Measurements from ENCODE around the gene PACRG.

Gene PACRG

DNA sequence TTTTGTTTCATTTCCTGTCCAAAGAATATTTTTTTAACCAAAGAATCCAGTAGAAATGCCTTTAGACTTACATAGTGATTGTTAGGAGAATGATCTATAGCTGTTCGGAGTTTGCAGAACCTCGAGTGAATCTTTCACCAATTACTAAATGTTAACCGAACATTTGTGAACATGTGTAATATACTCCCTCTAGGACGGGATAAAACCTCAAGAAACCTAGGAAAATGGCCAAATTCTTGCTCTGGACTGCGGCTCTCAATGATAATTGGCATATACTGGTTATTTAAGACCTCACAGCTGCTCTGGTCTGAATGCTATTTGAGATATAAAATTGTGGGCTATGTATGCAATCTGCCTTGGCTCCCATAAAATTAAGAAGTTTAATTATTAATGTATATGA, 137.1 kb downstream of the PACRG start:
- DNase-seq (ENCODE audit: low read depth in 3 of 3), result no peak

DNA sequence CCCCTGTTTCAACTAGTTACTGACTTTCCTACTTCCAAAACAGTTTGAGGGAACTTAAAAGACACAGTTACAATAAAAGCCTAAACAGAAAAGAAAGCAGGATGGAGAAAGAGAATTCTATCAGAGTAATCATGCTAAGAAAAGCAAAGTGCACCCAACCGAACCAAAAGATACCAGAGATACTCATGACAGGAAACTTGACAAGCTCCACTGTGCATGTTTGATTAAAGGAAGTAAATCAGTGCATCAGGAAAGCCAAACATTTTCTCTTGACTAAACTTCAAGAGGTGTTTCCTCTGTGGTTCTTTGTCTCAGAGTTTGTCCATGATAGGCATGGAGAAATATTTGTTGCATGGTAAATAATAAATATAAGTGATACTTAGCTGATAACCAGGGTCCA, 138.9 kb downstream of the PACRG start:
- no peak for DNase-seq (ENCODE audit: low read depth in 3 of 3)

DNA sequence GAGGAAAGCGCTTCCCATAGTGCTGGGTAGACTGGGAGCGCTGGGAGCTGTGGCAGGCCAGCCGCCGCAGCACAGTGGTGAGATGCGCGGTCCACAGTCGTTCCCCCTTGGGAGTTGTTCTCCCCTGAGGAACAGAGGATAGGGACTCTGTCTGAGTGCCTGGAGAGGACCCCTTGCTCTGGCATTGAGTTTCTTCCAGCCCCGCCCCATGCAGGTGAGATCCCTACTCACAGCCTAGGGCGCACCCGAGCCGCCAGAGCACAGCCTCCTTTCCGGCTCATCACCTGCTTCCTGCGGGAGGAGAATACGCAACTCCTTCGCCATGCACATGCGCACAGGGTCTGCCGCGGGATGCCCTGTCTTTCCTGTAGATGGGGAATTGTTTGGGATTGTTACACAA, 140.6 kb downstream of the PACRG start:
- no peak for DNase-seq (ENCODE audit: low read depth in 3 of 3)

DNA sequence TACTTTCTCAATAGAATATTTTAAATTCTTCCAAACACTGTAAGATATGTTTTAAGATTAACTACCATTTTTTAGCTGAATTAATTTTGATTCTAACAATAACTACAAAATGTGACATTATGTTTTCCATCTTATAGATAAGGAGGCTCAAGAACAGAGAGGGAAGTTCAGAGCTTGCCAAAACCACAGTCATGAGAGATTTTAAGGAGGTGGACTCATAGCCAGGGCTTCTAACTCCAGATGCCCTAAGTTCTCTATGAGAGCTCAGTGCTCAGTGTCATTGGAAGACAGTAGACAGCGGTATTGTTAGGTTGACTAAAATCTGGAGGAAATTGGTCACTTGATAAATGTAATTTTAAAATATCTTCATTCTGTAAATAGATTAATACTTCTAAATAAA, 144.2 kb downstream of the PACRG start:
- no peak for DNase-seq (ENCODE audit: low read depth in 3 of 3)

DNA sequence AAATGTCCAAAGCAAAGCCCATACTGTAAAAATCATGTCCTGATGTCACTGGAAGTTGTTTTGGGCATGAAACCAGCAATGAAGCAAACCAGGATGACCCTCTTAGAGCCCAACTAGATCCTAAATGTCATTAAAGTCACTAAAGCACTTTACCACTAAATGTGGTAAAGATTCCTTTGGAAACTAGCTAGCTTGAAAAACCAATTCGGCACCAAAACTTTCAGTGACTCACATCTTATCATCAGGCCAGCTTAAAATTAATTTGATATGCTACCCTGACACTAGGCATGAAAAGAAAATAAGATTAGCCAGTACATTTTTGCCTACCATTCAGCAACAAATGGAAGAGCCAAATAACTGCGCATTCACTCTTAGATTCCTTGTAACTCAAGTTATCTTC, 145.8 kb downstream of the PACRG start:
- no peak for DNase-seq (ENCODE audit: low read depth in 3 of 3)

DNA sequence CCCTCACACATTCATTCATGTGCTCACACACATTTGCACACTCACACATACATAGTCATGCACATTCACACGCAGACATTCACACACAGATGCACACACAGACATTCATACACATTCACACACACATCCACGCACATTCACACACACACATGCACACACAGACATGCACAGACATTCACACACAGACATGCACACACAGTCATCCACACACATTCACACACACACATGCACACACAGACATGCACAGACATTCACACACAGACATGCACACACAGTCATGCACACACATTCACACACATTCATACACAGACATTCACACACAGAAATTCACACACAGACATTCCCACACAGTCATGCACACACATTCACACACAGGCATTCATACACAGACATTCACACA, 147.3 kb downstream of the PACRG start:
- DNase-seq (ENCODE audit: low read depth in 3 of 3), result no peak

DNA sequence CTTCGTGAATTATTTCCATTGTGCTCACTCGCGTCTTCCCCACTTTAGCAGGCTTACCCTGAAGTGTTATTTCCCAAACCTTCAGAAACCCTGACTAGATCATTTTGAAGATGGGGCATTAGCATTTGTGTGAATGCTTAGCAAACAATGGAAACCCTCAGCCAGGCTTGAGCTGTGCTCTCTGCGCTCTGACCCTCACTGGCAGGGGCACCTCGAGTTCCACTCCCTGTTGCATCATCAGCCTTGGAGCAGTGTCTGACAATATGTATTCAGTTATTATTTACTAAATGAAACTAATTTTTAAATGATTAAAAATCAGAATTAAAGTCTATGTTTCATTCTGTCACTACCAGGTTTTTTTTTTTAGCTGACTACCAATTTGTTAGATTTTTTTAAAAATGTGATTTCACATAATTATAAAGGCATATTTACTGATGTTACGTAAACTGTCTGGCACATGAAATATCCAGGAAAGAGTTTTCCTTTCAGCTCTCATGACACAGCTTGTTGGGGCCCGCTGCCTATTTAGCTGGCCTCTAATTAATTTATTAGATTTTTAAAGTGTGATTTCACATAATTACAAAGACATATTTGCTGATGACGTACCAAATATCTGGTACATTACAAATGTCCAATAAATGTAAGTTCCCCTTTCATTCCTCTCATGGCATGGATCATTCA, 155.2 kb downstream of the PACRG start:
- DNase-seq (ENCODE audit: low read depth in 3 of 3), result no peak

DNA sequence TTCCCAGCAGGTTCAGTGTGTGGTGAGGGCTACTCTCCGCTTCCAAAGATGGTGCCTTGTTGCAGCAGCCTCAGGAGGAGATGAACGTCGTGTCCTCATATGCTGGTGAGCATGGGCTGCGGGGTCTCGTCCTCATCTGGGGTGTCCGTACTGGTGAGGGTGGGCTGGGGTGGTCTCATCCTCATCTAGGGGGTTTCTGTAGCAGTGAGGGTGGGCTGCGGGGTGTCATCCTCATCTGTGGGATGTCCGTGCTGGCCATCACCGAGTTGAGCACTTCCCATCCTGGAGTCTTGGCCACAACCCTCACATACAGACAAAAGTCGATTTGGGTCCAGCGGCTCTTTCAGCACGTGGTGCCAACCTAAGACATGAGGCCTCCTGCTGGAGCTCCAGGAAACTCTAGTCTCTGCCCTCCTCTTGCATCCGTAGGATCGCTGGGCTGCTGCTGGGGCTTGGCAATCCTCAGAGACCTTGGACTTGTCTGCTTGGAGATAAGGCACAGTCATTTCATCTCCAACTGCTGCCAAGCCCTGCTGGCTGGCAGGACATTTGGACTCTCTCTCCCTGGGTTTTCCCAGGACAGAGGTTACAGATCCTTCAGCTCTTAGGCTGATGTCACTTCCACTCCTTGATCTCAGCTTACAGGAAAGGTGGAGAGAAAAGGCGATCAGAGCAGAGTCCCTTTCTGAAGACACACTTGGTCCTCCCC, 160.4 kb downstream of the PACRG start:
- DNase-seq (ENCODE audit: low read depth in 3 of 3), result no peak

DNA sequence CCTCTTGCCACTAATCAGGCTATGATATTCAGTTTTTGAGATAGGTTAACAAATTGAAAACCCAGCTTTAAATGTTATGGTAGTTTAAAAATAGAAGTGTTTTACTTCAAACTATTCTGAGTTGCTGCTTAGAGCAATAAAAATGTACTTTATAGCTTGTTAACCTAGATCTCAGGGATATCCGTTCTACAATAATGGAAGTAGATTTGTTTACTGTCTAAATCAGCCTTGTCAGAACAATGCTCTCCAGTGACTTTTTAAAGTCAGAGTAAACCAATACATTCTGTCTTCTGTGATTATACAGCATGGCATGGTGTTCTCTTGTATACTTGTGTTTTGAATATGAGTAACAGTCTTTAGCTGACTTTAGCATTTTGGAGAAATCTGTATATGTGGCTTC, 161.5 kb downstream of the PACRG start:
- DNase-seq (ENCODE audit: low read depth in 3 of 3), result no peak

DNA sequence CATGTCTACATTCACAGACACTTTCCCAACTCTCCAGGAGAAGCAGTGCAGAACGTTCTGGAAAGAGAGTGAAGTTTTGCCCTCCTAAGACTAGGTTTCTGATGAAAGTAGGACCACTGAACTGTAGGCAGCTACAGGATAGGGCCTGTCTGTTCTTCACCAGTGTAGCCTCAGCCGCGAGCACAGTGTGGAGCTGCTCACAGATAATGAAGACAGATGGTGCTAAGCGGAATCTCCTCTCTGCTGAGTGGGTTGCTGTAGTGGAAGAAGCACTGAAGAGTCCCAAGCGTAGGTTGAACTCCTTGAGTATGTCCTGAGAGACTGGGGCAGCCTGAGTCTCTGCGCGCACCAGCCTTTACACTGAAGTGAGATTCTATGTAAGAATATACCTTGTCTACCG, 170.2 kb downstream of the PACRG start:
- no peak for DNase-seq (ENCODE audit: low read depth in 3 of 3)

DNA sequence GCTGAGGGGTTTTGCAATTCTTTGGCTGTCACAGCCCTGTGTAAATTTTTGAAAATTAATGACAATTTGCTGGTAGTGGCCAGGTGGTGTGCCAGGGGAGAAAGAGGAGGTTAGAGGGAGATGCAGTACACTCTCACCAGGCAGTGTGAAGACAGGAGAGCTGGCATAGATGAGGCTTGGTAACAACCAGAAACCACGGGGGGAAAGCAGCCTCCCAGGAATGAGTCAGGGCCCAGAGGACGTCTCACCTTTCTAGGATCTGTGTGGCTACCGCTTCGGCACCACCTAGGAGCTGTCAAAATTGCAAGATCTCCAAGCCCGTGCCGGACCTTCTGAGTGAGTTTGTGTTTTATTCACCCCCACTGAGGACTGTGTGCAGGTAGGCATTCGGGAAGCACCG, 171.4 kb downstream of the PACRG start:
- DNase-seq (ENCODE audit: low read depth in 3 of 3), result no peak

DNA sequence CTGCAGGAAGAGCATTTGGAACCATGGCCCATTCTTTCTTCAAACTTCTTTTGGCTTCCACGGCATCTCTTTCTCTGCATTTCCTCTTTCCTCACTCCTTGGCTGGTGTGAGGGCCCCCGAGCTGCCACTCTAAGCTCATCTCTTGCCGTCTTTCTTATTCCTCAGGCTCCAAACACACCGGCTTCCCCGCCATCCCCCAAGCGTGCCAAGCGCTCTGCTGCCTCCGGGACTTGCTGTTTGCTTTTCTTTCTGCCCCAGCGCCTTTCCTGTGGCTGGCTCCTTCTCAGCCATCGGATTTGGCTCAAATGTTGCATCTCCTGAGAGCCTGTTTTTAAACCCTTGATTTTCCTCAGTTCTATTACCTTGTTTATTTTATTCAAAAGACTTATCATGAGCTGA, 172.7 kb downstream of the PACRG start:
- DNase-seq (ENCODE audit: low read depth in 3 of 3), result no peak

DNA sequence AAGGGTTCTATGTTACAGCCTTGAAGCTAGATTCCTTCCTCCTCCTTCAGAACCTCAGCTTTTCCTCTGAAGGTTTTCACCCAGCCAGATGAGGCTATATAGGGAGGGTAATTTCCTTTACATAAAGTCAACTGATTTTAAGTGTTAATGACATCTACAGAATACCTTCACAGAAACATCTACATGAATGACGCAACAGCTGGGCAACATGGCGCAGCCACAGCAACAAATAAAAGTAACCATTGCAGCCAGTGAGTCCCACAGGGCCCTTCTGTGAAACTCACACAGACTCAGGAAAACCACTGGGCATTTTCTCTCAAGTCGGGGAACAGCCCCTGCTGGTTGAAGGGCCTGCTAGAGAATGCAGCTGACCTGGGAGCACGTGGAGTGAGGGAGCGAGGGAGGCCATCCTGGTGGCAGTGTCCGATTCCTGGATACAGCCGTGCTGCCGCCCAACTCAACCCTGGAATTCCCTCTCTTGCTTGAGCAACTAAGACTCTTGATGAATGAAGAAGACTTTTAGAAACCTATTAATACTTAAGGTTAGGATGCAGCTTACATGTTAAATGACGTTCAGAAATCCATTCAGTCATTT, 176.4 kb downstream of the PACRG start:
- no peak for DNase-seq (ENCODE audit: low read depth in 3 of 3)

DNA sequence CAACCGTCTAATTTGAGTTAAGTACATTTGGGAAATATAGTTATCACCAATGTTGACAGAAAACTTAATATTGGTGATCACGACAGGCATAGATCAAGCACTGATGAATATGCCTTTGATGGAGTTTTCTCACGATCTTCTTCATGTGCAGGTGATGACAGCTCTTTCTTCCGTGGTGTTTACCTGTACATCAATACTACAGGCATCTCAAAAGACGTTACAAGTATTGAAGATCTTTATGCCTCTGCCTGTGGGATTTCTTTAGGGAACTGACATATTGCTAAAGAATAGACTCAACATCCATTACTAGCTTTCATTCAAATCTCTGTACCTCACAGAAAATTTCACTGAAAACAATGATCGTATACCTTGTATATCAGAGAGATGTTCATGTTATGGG, 178.7 kb downstream of the PACRG start:
- no peak for DNase-seq (ENCODE audit: low read depth in 3 of 3)

DNA sequence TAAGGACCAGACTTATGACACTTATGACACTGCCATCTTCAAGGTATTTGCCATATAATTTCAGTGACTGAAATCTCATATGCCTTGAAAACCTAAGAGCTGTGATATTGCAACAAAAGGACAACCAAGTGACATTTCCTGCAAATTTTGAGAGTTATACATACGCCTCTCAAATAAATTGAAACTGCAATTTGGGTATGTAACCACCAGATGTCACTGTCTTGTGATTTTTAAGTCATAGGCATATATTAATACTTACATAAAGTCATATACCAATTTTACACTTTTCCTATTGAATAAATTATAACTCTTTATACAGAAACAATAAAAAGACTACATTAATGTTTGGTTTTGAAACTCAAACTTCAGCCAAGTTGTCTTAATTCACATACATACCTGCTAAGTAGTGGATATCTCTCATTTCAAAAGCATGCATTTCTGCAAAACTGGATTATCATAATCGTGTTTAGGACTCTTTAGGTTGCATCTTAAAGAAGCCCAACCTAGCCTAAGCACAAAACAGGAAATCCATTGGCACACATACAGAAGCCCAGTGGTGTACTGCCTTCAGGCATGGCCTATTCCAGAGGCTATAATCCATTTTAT, 180.2 kb downstream of the PACRG start:
- DNase-seq (ENCODE audit: low read depth in 3 of 3), result no peak

DNA sequence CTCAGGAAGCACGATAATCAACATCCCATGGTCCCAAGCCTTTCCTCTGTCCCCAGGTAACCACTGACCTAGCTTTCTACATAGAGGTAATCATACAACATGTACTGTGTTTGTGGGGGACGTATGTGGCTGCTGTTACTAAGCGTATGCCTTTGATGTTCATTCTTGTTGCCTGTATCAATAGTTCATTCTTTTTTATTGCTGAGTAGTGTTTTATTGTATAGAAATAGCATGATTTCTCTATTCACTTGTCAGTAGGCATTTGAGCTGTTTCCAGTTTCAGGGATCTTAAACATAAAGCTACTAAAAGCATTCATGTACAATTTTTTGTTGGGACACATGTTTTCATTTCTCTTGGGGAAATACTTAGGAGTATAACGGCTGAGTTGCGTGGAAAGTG, 185.4 kb downstream of the PACRG start:
- DNase-seq (ENCODE audit: low read depth in 3 of 3), result no peak

DNA sequence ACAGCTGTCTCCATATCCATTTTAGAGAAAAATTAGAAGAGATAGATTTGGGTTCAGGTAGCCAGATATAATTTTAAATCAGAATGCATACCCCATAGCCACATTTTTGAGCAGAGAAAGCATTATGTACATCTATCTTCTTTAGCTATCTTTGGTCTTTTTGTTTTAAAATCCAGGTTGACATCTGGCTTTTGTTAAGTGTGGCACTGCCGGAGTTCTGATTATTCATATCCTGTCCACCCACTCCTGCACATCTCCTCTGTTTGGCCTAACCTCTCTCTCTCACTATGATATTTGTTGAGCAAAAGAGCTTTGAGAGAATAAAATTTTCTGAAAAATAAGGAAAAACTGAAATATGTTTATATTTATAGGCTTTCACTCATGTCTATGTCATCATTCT, 189.7 kb downstream of the PACRG start:
- no peak for DNase-seq (ENCODE audit: low read depth in 3 of 3)

DNA sequence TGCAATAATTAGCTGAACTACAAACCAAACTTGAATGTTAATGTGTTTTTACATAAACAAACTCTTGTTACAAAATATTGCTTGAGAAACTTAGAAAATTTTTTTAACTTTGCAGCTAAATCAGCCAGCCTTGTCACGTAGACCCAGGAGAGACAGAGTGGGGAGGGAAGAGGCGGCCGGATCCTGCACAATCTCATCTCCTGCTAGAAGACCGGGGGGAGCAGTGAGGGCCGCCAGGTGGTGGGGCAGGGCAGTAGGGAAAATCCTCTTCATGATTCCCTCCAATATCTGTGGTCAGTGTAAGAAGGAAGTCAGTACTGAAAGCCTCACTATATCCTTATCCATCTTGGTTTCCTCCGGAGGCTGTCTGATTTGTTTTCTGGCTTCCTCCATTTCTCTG, 193.3 kb downstream of the PACRG start:
- no peak for DNase-seq (ENCODE audit: low read depth in 3 of 3)

DNA sequence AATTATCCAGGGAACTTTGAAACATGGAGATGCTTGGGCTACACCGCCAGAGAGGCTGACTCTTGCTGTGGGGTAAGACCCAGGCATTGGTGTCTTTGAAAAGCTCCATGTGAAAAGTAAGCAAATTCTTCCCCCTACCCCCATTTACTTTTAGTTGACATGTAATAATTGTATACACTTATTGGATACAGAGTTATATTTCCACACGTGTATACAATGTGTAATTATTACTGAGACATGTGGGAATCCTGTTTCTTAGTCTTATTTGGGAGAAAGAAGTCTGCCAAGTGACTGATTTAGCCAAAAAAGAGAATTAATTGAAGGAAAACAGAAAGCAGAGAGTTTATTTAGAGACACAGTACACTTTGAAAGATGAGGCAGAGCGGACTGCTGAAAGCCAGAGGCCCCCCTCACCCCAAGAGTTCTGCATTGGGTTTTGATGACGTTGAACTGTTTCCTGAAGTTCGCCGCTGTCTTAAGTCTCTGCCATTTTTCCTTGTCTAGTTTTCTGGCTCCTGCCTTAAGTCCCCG, 193.8 kb downstream of the PACRG start:
- DNase-seq (ENCODE audit: low read depth in 3 of 3), result no peak

DNA sequence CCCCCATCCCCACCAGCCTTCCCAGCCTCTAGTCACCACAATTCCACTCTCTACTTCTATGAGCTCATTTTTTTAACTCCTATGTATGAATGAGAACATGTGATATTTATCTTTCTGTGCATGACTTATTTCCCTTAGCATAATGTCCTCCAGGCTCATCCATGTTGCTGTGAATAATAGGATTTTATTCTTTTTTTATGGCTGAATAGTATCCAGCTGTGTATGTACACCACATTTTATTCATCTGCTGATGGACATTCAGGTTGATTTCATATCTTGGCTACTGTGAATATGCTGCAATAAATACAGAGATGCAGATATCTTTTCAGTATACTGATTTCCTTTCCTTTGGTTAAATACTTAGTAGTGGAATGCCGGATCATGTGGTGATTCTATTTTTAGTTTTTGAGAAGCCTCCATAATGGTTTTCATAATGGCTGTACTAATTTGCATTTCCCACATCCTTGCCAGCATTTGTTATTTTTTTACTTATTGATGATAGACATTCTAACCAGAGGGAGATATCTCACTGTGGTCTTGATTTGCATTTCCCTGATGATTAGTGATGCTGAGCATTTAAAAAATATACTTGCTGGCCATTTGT, 194.9 kb downstream of the PACRG start:
- DNase-seq (ENCODE audit: low read depth in 3 of 3), result no peak

DNA sequence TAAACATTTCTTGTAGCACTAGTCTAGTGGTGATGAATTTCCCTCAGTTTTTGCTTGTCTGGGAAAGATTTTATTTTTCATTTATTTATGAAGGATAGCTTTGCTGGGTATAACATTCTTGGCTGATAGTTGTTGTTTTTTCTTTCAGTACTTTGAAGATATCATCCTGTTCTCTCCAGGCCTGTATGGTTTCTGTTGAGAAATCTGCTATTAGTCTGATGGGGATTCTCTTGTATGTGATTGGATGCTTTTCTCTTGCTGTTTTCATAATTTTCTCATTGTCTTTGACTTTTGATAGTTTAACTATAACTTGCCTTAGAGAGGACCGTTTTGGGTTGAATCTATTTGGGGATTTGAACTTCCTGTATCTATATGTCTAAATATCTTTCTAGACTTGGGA, 207.1 kb downstream of the PACRG start:
- no peak for DNase-seq (ENCODE audit: low read depth in 3 of 3)

DNA sequence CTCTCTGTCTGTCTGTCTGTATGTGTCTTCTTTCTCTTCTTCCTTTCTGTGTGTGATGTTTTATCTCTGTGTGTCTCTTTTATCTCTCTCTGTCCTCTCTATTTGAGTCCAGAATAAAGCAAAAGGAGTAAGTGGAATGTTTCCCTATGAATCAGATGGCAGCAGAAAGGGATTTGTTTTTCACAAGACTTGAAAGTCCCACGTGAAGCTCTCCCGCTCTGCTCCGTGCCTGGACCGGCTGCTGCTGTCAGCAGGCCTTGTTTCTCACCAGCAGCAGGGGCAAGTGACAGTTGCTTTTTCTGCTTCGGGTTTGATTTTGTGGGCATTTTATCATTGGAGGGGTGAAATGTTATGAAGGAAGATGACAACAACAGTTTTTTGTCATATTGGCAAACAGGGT, 212.7 kb downstream of the PACRG start:
- no peak for DNase-seq (ENCODE audit: low read depth in 3 of 3)

Measured in stimulated activated CD4-positive, alpha-beta T cell treated with anti-CD3 and anti-CD28 coated beads, TNF-alpha, amount 100 ng/mL, for 4 hours (primary cell).